Islet of Langerhans (tissue), 1 donor: Measurements from ENCODE around the gene KLHL36.

Source experiments
- FAIRE-seq: peaks from one replicate; lab custom pipeline; 2011; peaks lifted over from hg19 to GRCh38; lab: Jason Lieb, UNC

Gene KLHL36

DNA sequence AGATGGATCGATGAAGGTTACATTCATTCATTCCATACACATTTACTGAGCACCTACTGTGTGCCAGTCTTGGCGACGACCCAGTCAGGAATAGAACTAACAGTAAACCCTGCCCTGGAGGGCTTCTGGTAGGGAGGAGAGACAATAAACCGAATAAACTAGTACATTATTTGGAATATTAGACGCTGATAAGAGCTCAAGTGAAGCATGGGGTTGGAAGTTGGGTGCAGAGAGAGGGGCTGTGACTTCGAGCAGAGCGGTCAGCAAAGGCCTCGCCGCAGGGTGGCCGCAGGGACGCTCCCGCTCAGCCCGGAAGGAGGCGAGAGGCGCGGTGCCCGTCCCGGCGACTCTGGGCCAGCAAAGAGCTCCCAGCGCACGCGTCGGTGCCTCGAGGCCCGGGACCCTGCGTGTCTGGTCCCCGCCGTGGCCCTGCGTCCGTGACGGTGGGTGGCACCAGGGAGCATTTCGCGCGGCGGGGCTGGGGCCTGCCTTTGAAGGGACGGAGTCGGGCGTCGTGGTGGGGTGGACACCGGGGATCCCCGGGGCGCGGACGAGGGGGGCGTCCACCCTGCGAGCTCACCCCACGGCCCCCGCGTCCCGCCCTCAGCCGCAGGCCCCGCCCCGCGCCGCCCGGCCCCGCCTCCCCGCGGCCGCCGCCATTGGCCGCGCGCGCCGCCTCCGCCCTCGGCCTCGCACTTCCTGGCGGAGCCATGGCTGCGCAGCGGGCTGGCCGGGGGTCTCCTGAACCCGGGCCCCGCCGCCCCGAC, at the start of gene KLHL36:
KLHL36 (plus strand) TSS at position 684 of the 767 bp plus-strand sequence. CDS start 2,357 bp downstream, outside the sequence.
- FAIRE-seq: no peak

DNA sequence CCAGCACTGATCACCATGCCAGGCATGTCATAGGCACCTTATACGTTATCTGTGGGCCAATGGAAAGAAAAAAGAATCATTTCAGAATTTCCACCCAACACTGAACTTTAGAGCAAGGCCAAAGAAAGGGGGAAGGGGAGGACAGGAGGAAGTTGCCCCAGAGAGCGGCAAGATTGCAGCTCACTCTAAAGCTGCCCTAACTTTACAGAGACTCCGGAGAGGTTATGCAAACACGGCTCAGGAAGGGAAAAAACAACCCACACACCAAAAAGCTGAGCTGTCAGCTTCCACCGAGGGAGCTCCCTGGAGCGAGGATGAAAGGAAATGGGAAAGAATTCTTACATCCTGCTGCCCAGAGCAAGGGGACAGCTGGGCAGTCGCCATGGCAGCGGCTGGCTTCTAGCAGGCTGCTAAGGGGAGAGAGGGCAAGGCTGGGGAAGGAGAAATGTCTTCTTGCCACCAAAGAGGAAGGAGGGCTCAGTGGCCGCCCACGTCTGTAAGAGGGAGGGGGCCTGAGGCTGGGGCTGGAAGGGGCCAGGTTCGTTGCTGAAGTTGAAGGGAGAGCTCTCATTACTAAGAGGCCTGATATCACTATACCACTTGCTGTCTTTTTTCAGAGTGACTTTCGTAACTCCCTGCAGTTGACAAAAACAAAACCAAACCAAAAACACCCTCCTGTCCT, 48.6 kb upstream of the KLHL36 start:
- FAIRE-seq: no peak

DNA sequence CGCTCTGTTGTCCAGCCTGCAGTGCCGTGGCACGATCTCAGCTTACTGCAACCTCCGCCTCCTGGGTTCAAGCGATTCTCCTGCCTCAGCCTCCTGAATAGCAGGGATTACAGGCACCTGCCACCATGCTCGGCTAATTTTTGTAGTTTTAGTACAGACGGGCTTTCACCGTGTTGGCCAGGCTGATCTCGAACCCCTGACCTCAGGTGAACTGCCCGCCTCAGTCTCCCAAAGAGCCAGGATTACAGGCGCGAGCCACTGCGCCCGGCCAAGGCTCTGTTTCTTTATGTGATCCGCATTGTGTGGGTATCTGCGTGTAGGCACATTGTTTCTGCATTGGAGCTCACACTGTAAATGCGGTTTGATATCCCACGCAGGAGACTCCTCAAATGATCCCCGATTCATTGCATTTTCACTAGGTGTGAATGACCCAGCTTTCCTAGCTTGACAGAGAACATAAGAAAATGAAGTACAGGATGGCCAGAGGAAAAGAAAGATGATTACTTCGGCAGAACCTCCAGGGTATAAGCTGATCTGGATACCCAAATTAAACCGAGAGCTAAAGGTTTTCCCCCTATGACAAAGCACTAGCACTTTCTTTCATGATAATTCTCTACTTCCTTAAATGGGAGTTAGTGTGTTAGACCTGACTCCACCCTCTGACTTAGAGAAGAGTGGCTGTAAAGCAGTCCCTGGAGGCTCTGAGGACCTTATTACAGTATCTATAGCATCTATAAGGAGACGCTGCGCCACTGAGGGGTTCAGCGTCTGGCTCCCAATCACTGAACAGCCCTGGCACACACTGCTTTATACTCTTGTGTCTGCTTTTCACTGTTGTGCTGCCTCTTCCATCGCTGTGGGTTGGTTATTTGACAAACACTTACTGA, 47.7 kb upstream of the KLHL36 start:
- no peak for FAIRE-seq

DNA sequence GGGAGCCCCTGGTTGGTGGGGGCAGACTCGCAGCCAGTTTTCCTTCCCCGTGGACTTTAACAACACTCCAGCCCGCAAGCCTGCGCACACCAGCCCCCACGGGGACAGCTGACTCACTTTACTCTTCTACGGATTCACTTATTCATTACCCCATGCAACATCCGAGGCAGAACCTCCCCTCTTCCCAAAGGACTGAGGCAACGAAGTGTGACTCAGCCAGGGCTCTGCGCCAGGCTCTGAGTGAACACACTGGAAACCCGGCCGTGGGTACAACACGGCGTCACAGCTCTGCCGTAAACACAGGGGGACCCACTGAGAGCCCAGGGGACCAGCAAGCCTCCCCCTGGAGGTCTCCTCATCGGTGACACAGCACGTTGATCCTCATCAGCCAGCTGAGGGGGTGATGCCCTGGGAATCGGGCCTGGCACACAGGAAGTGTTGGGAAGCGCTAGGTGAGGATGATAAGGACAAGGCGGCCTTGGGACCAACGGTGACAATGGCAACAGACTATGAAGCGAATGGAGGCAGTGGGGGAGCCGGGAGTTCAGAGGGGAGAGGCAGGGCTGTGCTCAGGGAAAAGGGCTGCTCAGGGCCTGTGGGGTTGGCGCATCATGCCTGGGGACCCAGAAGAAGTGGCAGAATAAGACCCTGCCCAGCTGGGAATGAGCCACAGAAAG, 45.0 kb upstream of the KLHL36 start:
- no peak for FAIRE-seq

DNA sequence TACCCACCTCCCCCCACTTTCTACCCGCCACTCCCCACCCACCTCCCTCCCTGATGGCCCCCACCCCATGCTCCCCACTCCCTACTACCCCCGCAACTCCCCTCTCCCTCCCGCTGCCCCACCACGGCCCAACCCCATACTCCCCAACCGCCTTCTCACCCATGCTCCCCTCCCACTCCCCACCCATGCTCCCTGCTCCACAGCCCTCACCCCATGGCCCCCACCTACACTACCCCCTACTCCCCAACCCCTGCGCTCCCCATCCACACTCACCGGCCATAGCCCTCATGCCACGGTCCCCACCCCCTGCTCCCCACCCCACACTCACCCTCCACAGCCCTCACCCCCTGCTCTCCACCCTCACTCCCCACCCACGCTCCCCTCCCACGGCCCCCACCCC, 44.4 kb upstream of the KLHL36 start:
- FAIRE-seq: no peak

DNA sequence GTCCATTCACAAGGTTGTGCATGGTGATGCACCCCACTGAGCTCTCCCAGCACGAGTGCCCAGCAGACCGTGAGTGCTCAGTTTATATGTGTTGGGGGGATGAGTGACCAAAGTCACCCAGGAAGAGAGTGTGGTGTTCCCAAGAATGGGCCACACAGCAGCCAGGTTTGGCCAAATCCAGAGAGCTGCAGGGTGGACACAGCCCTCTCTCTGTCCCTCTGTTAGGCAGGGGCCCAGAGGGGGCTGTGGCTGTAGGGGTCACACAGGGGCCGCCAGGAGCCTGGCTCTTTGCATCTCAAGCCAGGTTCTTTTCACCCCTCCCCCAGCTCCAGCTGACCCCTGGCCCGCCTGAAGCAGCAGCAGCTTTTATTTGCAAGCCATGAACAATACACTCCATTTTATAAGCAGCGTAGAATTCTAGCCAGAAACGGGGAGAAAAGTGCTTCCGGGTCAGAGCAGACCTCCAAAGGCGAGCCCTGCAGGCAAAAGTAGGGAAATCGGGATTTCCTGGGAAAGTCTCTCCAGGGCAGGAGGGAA, 43.8 kb upstream of the KLHL36 start:
- no peak for FAIRE-seq

DNA sequence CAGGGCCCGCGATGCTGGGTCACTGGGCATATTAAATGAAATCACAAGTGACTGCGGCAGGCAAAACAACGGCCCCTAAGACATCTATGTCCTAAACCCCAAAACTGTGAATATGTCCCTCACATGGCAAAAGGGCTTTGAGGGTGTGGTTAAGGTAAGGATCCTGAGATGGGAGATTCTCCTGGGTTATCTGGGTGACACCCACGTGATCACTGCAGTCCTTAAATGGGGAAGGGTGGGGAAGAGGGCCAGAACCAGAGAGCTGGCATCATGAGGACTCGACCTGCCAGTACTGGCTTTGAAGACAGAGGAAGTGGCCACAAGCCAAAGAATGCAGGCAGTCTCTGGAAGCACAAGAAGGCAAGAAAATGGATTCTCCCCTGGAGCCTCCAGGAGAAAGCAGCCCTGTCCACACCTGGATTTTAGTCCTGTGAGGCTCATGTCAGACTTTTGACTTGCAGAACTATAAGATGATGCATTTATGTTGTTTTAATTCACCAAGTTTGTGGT, 42.9 kb upstream of the KLHL36 start:
- FAIRE-seq: no peak

DNA sequence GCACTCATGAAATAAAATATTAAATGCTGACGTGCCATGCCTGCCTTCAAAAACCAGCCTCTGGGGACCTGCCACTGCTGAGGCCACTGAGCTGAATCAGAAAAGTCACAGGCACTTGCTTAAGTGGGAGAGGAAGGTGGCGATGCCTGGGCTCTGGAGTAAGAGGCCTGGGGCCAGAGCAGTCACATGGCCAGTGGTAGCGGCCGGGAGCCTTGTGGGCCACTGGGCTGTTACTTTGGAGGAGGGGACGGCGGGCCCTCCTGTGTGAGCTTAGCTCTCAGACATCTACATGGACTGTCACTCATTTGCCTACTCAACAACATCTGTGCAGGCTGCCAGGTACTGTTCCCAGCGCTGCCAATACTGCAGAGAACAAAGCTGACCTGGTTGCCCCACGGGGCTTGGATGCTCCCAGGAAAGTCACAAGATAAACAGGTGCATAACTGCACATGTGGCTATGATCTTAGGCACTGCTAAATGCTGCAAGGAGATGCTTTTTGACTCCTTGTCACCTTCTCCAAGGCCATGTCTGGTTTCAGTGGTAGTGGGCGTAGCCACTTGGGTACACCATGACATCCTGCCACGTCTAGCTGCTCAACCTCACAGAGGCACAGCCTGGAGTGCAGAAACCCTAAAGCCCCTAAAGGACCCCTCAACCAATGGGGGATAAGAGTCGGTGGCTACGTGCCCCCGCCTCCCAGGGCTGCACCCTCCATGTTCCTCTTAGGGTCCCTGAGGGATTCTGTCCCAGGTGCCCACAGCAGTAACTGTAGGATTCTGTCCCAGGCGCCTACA, 42.0 kb upstream of the KLHL36 start:
- no peak for FAIRE-seq

DNA sequence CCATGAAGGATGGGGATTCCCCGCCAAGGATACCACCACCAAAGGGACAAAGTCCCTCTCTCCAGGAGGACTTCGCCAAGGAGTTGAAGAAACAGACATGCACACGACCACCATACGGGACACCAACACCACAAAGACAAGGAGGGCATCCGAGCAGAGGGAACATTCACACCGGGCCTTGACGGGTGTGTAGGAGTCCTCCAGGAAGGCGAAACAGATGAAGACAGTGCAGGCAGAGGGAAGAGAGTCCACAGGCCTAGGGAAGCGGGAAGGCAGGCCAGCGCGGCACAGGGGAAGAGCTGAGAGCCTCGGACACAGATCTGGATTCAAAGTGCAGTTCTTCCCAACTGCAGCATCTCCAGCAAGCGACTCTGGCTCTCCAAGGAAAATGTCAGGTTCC, 41.2 kb upstream of the KLHL36 start:
- no peak for FAIRE-seq

DNA sequence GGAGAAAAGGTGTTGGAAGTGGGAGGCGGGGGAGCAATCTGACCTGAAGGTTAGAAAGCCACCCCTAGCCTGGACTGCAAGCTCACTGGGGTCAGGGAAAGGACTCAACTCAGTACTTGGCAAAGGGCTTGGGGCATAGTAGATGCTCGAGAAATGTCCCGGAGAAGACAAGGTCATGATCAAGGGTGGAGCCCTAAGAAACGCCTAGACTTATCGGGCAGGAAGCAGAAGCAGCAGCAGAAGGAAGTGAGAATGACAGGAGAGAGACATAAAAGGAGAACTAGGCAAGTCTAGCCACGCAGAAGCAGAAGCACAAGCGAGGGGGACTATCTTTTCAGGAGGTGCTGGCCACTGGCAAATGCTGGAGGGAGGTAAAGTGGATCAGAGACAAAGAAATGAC, 40.6 kb upstream of the KLHL36 start:
- FAIRE-seq: no peak

DNA sequence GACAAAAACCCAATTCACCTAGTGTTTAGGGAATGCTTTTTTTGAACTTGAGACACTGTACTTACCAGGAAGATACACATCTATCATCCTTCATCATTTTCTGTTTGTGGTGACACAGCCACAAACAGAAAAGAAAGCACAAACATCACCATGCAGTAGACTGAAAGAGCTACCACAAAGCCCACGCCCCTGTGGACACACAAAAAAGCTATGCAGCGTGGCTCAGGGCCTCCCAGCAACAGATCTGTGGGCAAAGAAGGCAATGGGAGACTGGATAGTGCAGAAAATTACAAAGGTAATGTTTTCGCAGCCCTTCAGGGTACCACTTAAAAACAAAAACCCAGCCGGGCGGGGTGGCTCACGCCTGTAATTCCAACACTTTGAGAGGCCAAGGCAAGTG, 40.0 kb upstream of the KLHL36 start:
- FAIRE-seq: no peak

DNA sequence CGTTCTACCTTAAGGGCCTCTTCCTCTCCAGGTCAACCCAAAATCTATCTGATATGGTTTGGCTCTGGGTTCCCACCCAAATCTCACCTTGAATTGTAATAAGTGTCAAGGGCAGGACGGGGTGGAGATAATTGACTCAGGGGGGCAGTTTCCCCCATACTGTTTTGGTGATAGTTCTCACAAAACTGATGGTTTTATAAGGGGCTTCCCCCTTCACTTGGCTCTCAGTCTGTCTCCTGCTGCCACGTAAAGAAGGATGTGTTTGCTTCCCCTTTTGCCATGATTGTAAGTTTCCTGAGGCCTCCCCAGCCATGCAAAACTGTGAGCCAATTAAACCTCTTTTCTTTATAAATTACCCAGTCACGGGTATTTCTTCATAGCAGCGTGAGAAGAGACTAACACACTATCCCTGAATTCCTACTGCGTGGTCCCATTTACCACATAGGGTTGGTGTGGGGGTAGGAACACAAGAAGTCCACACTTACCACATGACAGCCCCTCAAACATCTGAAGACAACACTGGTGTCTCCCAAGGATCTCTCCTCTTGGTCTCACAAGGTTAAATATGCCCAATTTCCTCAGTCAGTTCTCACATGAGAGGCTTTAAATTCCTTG, 38.6 kb upstream of the KLHL36 start:
- no peak for FAIRE-seq

DNA sequence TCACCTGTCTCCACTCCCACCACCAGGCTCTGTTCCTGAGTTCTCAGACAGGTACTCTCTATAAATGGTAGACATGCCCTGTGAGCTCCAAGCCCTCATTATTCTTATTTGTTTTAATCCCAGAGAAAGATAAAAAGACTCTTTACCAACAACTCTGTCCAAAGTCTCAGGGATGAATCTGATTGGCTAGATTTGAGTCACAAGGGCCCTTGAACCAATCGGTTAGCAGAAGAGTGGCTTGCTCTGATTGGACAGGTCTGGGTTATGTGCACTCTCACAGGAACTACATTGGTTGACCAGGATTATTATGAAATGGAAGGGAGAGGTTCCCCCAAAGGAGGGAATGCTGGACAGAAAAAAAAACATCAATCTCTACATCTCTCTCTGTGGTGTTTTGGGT, 37.9 kb upstream of the KLHL36 start:
- no peak for FAIRE-seq

DNA sequence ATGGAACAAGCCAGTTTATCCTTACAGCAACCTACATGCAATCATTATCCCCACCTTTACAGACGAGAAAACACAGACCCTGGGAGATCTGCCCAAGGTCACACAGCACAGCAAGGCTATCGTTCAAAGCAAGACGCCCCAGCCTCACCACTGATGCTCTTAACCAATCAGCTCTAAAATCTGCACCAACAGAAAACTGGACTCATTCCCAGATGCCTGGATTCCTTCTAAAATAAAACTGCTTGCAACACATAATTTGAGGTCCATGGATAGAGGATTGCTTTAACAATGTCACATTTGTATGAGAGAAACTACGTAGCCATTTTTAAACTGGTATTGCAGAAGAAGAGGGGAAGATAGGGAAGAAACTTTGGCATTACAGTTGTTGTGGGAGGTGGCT, 37.3 kb upstream of the KLHL36 start:
- FAIRE-seq: no peak

DNA sequence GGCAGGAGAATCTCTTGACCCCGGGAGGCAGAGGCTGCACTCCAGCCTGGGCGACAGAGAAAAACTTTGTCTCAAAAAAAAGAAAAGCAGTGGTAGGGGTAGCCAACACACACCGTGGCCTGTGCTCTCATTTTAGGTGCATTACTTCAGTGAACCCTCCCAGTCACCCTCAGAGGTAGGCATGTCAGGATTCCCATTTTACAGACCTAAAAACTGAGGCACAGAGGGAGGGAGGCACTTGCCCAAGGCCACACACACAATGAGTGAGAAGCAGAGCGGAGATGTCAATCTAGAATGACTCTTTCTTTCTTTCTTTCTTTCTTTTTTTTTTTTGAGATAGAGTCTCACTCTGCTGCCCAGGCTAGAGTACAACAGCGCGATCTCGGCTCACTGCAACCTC, 35.6 kb upstream of the KLHL36 start:
- no peak for FAIRE-seq

DNA sequence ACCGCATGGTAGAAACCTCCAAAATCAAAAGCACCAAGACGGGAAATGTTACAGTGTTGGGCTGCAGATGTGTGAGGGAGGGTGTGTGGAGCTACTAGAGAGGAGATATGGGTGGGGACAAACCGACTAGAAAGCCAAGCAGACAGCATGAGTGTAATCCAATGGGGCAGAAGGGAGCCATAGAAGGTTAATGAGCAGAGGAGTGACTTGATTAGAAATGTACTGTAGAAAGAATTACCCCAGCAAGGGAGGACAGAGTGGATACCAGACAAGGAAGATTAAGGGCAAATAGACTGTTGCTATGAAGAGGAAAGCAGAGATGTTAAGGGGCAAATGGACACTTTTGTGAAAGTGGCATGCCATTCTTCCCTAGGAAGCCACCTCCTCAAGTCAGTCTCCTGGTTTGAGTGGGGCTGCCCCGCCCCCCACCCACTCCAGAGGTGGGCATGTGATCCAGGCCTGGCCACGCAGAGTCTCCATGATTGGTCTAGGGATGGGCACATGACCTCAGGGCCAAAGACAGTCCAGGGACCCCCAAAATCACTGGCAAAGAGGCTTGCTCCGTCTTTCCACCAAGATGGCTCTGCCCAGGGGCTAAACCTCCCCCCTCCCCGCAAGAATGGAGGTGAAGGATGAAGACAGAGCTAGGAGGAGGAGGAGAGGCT, 34.8 kb upstream of the KLHL36 start:
- no peak for FAIRE-seq

DNA sequence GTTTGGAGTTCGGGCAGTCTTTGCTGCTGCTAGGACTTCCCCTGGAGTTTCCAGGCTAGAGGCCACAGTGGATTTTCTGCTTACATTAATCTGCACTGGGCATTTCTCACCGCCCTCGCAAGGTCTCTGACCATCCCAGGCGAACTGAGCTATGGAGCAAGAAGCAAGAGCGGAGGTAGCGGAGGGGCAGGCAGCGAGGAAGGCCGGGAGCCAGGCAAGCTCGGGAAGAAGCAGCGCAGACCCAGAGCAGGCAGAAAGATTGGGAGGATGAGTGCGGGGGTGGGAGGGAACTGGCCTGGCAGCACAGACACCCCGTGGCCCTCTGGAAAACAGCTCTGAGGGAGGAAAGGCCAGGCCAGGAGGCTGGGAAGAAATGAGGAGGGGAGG, 34.2 kb upstream of the KLHL36 start:
- FAIRE-seq: no peak

DNA sequence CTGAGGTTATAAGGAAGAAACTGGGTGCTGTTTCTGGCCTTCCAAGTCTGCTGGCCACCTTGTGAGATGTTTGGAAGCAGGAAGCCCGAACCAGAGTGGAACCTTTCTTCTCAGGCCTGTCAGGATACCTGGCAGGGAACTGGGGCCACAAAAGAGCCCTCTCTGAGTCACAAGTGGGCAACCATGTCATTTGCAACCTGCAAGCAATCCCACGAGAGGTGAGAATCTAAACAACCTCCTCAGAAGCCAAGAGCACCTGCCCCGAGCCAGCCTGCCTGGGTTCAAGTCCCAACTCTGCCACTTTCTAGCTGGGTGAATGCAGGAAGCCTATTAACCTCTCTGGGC, 33.7 kb upstream of the KLHL36 start:
- FAIRE-seq: no peak

DNA sequence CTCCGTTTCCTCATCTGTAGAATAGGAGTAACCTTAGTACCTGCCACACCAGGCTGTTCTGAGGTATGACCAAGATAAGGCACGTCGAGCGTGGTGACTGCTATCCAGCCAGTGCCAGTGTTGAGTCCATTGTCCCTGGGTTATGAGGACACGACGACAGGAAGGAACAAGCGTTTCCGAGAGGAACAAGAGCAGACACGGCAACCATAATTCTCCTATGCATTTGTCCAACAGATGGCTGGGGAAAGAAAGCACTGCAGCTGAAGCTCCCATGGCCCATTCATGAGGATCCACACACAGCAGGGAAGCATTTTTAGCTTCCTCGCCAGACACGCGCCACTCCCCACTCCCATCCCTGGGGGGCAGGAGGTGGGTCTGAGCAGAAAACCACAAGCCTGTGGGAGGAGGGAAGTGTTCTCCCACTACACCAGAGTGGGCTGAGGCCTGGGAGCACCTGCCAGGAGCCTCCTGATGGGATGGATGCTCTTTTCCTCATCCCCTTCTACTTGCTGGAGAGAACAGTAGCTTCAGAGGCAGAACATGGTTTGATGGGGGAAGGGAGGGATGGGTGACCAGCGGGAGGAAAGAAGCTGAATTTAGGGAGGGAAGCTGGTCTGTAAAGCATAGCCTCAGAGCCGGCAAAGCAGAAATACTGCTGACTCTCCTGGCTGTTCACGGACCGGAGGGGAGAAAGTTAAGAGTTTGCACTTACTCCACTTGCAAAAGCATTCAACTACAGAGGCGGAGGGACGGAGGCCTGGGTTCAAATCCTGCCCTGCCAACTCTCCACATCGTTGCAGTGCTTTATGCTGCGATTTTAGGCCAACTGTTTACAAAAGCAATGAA, 33.1 kb upstream of the KLHL36 start:
- no peak for FAIRE-seq
